Stomach (tissue), 4 donors: ENCODE results near the gene ADGRD1.

Experiments used
- CTCF ChIP-seq, 7 experiments: fragments of 450-650 bp in 4 of 7; fragments of 200-600 bp in 3 of 7; sonication (generic) in 3 of 7; IDR thresholded peaks; one replicate each; pipeline ENCODE4 v1.5.1; 2016 to 2019; ENCODE audit warnings: antibody characterized with exemption in 7 of 7, control low read depth in 2 of 7, mild to moderate bottlenecking in 1 of 7
- EP300 ChIP-seq: sonication (generic); formaldehyde crosslinking; IDR thresholded peaks from one replicate; pipeline ENCODE4 v1.6.1; 2017; ENCODE audit warnings: antibody characterized with exemption
- POLR2A ChIP-seq, 4 donors: fragments of 450-650 bp; IDR thresholded peaks; one replicate each; pipeline ENCODE4 v1.6.1; 2016; ENCODE audit warnings: antibody characterized with exemption in 4 of 4, control low read depth in 2 of 4, mild to moderate bottlenecking in 1 of 4, moderate library complexity in 1 of 4

GRCh38 chr12:131025939-131026702 is 72.4 kb downstream of the ADGRD1 start:
- TF ChIP-seq CTCF (IDR thresholded peaks at IDR 0.05) (no peak), EP300 (no peak), POLR2A (IDR thresholded peaks at IDR 0.05) (no peak)
